Panc1 (cell line): ENCODE measurements around the gene LGALS1. TPM values are rescaled to one million over a fixed set of nuclear protein-coding genes. Genes with fewer than 3 reads are reported as not detected.
"Not testable (repeated sequence)": the region's sequence is repeated elsewhere in the genome, so short reads cannot be mapped to it uniquely, and the experiment has no call there.

ENCODE experiments used
- ATAC-seq: fragments of 200-7000 bp; cut with Tn5 transposase; 2 replicates; pipeline ENCODE4 v1.9.1; 2020; ENCODE audit warnings: mild to moderate bottlenecking, moderate library complexity
- BruUV-seq: library from RNA; stranded (reverse); fragments of 400-500 nt; replicated peaks from 2 replicates; lab custom pipeline; 2021; lab: Mats Ljungman, UMichigan
- CTCF ChIA-PET: fragments of 300-600 bp; sonication (Branson Sonifier 250); formaldehyde crosslinking; loops from one replicate; lab custom pipeline; 2022; ENCODE audit warnings: antibody characterized with exemption; lab: Charles Lee
- POLR2A ChIA-PET: fragments of 300-600 bp; sonication (Branson Sonifier 250); formaldehyde crosslinking; loops from one replicate; lab custom pipeline; 2022; ENCODE audit warnings: antibody characterized with exemption; lab: Charles Lee
- DNase-seq: peaks from one replicate; pipeline ENCODE4 v3.0.0-alpha.2; 2010; ENCODE audit warnings: low read depth, low spot score
- H3K27ac ChIP-seq: 2 replicates; pipeline ENCODE4 v1.5.1; 2011; ENCODE audit warnings: mild to moderate bottlenecking, low read length, inconsistent platforms
- H3K27me3 ChIP-seq: fragments of 200-500 bp; sonication (Bioruptor generic); 2 replicates; pipeline ENCODE4 v1.6.0; 2014; ENCODE audit warnings: low read length, inconsistent platforms; ENCODE audit not compliant: control insufficient read depth, insufficient read depth
- H3K36me3 ChIP-seq: fragments of 200-500 bp; sonication (Bioruptor generic); 2 replicates; pipeline ENCODE4 v1.5.1; 2014; ENCODE audit warnings: inconsistent platforms, mild to moderate bottlenecking, low read length, moderate library complexity; ENCODE audit not compliant: control insufficient read depth, insufficient read depth
- H3K4me1 ChIP-seq: 2 replicates; pipeline ENCODE4 v1.5.1; 2011; ENCODE audit warnings: inconsistent platforms, mild to moderate bottlenecking, low read length, moderate library complexity; ENCODE audit not compliant: control insufficient read depth, insufficient read depth
- H3K4me3 ChIP-seq, 2 experiments: 2 replicates each; pipeline ENCODE4 v1.5.1; 2011 to 2012; ENCODE audit warnings: low read depth in 2 of 2, low read length in 2 of 2, mild to moderate bottlenecking in 2 of 2, inconsistent platforms in 1 of 2, moderate library complexity in 1 of 2
- H3K9me3 ChIP-seq: fragments of 200-500 bp; sonication (Bioruptor generic); 2 replicates; pipeline ENCODE4 v1.5.1; 2014; ENCODE audit warnings: low read depth, mild to moderate bottlenecking, inconsistent platforms, low read length, moderate library complexity; ENCODE audit not compliant: control insufficient read depth, insufficient read depth
- CTCF ChIP-seq: fragments of 450-650 bp; IDR thresholded peaks from 2 replicates; pipeline ENCODE4 v1.5.1; 2017; ENCODE audit warnings: mild to moderate bottlenecking
- POLR2AphosphoS5 ChIP-seq: IDR thresholded peaks from 2 replicates; pipeline ENCODE4 v1.6.1; 2012; ENCODE audit warnings: mild to moderate bottlenecking, low read depth, low read length, moderate library complexity
- REST ChIP-seq, 2 experiments: IDR thresholded peaks; 2 replicates each; pipeline ENCODE4 v1.6.1; 2011 to 2012; ENCODE audit warnings: low read depth in 2 of 2, control low read depth in 1 of 2, low read length in 1 of 2, mild to moderate bottlenecking in 1 of 2, moderate library complexity in 1 of 2; ENCODE audit not compliant: insufficient read depth in 1 of 2
- SIN3A ChIP-seq: IDR thresholded peaks from 2 replicates; pipeline ENCODE4 v1.6.1; 2012; ENCODE audit warnings: low read depth, mild to moderate bottlenecking, low read length, moderate library complexity, borderline replicate concordance; ENCODE audit not compliant: insufficient read depth
- TCF7L2 ChIP-seq: IDR thresholded peaks from 2 replicates; pipeline ENCODE4 v1.6.1; 2011; ENCODE audit warnings: mild to moderate bottlenecking, low read depth, low read length, inconsistent platforms
- in situ Hi-C: cut with HindIII; loops from 2 replicates; pipeline ENCODE4 v1.10.0; 2016; ENCODE audit warnings: low sequenced_read_pairs, low pct_unique_long_range_greater_than_20kb
- intact Hi-C: fragments of 100-400 bp; cut with micrococcal nuclease; formaldehyde crosslinking; loops from one replicate; pipeline ENCODE4 v1.10.0; 2022; ENCODE audit not compliant: unreplicated experiment
- total RNA-seq: library from RNA; stranded (reverse); gene quantifications from one replicate; pipeline ENCODE4 v1.2.1, GENCODE V29; 2021; ENCODE audit not compliant: unreplicated experiment

LGALS1 gene
- total RNA-seq, 1 experiment from 2014 or later = 1,518 TPM

DNA sequence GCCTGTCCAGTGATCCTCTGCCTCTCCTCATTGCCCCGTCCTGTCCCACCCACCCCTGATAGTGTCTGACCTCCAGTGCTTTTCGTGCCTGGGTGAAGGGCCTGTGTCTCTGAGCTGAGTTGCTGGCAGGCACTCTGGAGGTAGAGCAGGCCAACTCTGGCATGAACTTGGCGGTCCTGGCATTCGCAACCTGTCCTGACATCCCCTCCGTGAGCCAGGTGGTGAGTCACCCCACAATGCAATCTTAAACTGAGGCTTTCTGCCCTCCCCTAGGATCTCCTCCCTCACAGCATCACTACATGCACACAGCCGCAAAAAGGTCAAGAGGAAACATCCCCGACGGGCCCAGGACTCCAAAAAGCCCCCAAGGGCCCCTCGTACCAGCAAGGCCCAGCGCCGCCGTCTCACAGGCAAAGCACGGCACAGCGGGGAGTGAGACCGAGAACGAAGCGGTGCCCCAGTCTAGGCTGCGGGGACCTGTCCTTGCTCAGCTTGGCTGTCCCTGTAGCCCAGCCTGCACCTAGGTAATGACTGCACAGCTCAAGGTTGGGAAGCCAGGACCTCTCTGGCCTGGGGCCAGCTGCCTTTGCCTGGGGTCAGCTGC lies 15.6 kb downstream of the LGALS1 start:
- BruUV-seq = no TSS peak
- intact Hi-C loops = no loop called here
- TF ChIP-seq TCF7L2 (no peak), POLR2AphosphoS5 (no peak), SIN3A (no peak), REST (IDR thresholded peaks at IDR 0.05; ENCODE audit: insufficient read depth in 1 of 2, low read depth in 2 of 2, low read length in 1 of 2) (no peak), CTCF (no peak)
- Histone ChIP-seq H3K9me3 (no peaks in the 10 kb centered on the region), H3K27ac (no peak overlapping the region), H3K27me3 (no peaks in the 10 kb centered on the region), H3K36me3 (peaks cover 2% of the 10 kb centered on the region; the same call in 1 of the 2 replicates), H3K4me3 (no peak overlapping the region), H3K4me1 (no peaks in the 10 kb centered on the region)
- DNase-seq = no peak
- POLR2A ChIA-PET = no interaction called here
- in situ Hi-C loops = no loop called here
- CTCF ChIA-PET = no interaction called here
- no peak for ATAC-seq

DNA sequence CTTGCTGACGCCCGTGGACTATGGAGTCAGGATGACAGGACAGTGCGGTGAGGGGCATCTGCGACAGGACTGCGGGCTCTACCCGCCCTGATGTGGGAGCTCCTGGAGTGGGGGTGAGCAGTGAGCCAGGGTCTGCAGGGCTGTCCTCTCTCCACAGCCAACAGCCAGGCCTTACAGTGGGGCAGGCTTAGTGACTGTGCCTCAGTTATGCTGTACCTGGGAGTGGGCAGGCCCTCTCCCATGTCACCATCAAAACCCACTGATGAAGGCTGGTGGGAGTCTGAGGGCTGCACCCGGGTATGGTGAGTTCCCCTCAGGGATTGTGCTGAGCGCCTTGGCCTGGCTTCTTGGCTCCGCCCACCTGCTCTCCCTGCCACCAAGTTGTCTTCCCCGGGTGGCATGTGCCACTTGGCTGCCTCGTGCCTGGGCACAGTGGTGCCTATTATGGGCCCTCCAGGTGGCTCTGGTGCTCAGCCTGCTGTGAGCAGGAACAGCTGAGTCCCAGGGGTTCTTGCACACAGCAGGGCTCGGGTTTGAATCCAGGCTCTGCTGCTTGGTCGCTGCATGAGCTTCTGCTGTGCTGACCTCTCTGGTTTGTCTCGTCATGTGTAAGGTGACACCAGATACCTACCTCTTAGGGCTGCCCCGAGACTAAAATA lies 17.3 kb downstream of the LGALS1 start:
- H3K27ac ChIP-seq = no peak overlapping the region
- no peaks in the 10 kb centered on the region; the same call in 1 of the 2 replicates for H3K36me3 ChIP-seq
- ChIA-PET CTCF (no interaction called here), POLR2A (interaction anchor here (0.6 kb wide), 1 partner anchor 64 kb away, joined by 4 read pairs; no protein-coding TSS in a partner anchor)
- H3K27me3 ChIP-seq = no peaks in the 10 kb centered on the region
- BruUV-seq = no TSS peak
- H3K4me3 ChIP-seq = no peak overlapping the region
- DNase-seq (no peak), ATAC-seq (no peak)
- no peaks in the 10 kb centered on the region for H3K9me3 ChIP-seq
- TF ChIP-seq SIN3A (no peak), TCF7L2 (no peak), REST (IDR thresholded peaks at IDR 0.05; ENCODE audit: insufficient read depth in 1 of 2, low read depth in 2 of 2, low read length in 1 of 2) (no peak), POLR2AphosphoS5 (no peak), CTCF (no peak)
- in situ Hi-C loops = no loop called here
- H3K4me1 ChIP-seq = no peaks in the 10 kb centered on the region
- intact Hi-C loops = no loop called here

GRCh38 chr22:37694131-37694530 lies 18.7 kb downstream of the LGALS1 start:
- in situ Hi-C loops, H3K27ac ChIP-seq, ATAC-seq, POLR2A ChIA-PET, H3K4me3 ChIP-seq, BruUV-seq, DNase-seq, CTCF ChIA-PET, H3K36me3 ChIP-seq, H3K9me3 ChIP-seq, H3K4me1 ChIP-seq, H3K27me3 ChIP-seq, intact Hi-C loops: not testable (repeated sequence)
